HG02970 (cell line): Measurements from ENCODE around the gene SERPINA3.

ENCODE experiments used
- ATAC-seq: cut with Tn5 transposase; IDR thresholded peaks from one replicate; pipeline ENCODE4 v1.9.1; 2021; ENCODE audit warnings: mild to moderate bottlenecking, moderate library complexity, moderate number of reproducible peaks; ENCODE audit not compliant: unreplicated experiment, low FRiP score

The SERPINA3 gene

GRCh38 chr14:94612580-94613554 lies 676 bp downstream of the SERPINA3 start:
- no peak for ATAC-seq

GRCh38 chr14:94613720-94614644 lies 1.8 kb downstream of the SERPINA3 start:
- ATAC-seq = no peak

DNA sequence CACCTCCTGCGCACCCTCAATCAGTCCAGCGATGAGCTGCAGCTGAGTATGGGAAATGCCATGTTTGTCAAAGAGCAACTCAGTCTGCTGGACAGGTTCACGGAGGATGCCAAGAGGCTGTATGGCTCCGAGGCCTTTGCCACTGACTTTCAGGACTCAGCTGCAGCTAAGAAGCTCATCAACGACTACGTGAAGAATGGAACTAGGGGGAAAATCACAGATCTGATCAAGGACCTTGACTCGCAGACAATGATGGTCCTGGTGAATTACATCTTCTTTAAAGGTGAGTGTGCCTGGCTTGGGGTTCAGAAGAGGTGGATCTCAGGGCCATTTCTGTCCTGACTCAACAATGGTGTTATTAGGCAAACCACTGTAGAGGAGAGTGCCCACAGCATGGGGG lies 2.6 kb downstream of the SERPINA3 start:
- no peak for ATAC-seq

- no peak for ATAC-seq
Observed at GRCh38 chr14:94615254-94615653, 3.1 kb downstream of the SERPINA3 start.

- ATAC-seq = no peak
Observed at GRCh38 chr14:94615823-94616570, 3.8 kb downstream of the SERPINA3 start.

DNA sequence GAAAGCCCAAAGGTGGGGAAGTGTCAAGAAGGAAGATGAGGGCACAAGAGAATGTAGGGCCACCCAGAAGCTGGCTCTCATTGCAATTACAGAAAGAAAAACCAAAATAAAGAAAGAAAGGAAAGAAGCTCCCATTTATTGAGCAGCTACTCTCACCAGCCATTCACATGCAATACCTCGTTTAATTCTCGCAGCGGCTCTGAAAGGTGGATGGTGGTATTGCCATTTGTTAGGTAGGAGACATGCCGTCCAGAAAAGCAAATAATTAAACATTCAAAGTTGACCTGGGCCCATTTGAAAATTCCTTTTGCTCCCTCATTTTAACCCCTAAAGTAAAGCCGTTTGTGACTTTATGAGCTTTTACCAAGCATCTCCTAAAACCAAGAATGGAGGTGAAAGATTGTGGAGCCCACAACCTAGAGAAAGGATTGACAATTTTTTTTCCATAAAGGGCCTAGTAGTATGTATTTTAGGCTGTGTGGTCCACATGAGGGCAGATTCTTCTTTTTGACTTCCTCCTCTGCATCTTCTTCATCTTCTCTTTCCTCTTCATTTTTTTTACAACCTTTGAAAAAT lies 5.3 kb downstream of the SERPINA3 start:
- ATAC-seq = no peak

- ATAC-seq = no peak
Observed at GRCh38 chr14:94617988-94618822, 6.0 kb downstream of the SERPINA3 start.

DNA sequence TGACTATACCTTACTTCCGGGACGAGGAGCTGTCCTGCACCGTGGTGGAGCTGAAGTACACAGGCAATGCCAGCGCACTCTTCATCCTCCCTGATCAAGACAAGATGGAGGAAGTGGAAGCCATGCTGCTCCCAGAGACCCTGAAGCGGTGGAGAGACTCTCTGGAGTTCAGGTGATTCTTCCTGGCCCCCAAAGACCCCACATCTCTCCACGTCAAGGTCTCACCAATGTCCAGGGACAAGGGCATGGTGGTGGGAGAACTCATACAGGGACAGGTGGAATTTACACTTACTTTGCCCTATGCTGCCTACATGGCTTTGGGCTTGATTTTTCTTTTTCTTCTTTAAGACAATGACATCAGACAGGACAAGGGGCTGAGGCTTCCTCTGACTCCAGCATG lies 7.1 kb downstream of the SERPINA3 start:
- no peak for ATAC-seq

GRCh38 chr14:94620597-94620996 lies 8.4 kb downstream of the SERPINA3 start:
- no peak for ATAC-seq

DNA sequence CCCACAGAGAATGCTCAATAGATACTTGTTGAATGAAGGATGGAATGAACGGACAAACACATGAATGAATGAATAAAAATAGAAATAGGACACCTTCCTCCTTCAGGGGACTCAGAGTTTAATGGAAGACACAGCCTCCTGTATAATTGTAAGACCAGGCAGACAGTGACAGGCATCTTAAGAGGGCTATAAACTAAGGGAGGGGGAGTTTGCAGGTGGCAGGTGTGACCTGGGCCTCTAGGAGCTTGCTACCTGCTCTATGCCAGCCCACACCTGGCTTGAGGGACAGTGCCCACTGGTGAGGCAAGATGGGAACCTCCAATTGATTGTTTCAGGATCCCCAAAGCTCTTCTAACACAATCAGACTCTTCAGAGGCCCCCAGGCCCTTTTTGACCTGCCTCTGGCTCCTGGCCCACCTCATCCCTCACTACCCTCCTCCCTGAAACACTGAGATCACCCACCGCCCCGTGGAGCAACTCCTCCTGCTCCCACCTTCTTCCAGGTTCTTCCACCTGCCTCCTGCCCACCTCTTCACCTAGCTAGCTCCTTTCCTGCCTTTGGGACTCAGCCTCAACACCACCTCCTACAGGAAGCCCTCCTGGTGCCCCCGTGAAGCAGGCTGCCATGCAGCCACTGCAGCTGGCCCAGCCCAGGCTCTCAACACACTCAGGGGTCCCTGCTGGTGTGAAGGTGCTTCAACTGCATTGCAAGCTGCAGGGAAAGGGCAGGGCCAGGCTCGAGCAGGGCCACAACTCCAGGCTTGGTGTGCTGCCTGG lies 9.4 kb downstream of the SERPINA3 start:
- ATAC-seq = no peak

- ATAC-seq = no peak
Observed at GRCh38 chr14:94622653-94623421, 10.6 kb downstream of the SERPINA3 start.

DNA sequence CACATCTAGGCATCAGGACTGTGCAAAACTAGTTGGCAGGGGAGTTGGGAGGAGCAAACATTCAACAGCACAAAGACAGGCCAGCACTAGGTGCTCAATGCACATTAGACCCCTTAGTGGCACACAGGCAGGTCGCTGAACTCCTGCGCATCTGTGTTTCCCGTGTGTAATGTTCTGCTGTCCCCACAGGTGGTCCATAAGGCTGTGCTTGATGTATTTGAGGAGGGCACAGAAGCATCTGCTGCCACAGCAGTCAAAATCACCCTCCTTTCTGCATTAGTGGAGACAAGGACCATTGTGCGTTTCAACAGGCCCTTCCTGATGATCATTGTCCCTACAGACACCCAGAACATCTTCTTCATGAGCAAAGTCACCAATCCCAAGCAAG lies 11.2 kb downstream of the SERPINA3 start:
- no peak for ATAC-seq

DNA sequence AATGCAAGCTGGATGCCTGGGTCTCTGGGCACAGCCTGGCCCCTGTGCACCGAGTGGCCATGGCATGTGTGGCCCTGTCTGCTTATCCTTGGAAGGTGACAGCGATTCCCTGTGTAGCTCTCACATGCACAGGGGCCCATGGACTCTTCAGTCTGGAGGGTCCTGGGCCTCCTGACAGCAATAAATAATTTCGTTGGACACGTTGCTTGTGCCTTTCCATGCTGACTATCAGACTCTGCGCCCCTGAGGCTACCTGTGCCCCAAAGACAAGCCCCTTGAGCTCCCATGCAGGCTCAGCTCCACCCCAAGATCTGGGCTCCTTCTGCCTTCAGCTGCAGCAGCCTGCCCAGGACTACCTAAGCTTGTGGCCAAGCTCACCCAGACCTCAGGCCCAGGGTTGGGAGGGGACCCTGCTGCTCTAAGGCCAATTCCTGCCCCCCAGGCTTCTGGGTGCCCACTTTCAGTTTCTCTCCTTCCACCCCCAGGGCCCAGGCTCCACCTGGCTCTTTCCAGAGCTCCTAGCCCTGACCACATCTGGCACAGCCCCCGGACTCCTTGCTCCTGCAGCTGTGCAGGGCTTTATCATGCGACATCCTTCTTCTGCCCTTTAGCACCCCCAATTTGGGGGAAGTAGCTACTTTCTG lies 11.8 kb downstream of the SERPINA3 start:
- no peak for ATAC-seq

DNA sequence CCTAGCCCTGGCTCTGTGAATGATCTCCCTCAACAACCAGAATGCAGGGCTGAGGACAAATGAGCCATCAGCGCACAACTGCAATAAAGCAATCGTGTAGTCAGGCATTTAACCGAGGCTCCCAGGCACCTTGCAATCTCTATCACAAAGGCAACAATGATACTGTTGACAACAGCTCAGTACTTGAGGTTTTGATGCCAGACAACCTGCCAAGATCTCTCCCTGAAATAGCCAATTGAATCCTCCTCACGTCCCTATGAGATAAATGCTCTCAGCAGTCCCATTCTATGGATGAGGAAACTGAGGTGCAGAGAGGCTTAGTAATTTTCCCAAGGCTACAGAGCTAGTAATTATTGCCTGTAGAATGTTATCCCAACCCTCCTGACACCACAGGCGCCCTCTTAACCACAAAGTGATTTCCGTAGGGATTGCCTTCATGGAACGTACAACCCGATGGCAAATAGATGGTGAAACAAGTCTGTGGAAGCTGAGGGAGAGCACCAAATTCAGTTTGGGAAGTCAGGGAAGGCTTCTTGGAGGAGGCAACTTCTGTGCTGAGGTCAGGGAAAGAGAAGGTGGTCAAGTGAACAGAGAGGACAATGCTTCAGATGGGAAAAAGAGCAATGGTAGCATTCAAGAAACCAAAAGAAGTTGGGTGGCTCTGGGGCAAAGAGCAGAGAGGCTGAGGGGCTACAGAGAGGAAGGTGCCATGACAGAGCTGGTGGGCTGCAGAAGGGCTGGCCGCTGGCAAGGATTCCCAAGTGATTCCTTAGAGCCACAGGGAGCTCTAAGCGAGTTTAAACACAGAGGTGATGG lies 12.6 kb downstream of the SERPINA3 start:
- no peak for ATAC-seq

- ATAC-seq = no peak
Observed at GRCh38 chr14:94625353-94625635, 13.1 kb downstream of the SERPINA3 start.

DNA sequence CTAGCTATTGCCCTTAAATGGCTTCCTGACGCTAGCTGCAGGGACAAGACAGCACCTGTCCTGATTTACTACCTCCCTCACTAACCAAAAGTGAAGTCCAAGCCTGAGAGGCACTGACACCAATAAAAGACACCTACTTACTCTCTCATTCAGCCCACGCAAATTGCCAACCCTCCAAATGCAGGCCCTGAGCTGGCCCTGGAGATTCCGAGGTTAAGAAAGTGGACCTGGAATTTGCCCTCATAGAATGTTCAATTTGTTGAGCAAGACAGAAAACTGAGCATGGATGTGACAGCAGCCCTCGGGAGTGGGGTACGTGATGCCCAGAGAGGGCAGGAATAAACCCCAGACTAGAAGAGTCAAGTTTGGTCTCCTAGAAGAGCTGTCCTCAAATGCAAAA lies 16.4 kb downstream of the SERPINA3 start:
- no peak for ATAC-seq

- ATAC-seq = no peak
Observed at GRCh38 chr14:94630396-94630795, 18.2 kb downstream of the SERPINA3 start.
